CD8-positive, alpha-beta memory T cell (primary cell): ENCODE measurements around the gene HSBP1L1. TPM values are rescaled to one million over a fixed set of nuclear protein-coding genes. Genes with fewer than 3 reads are reported as not detected.

Experiments used
- CTCF ChIA-PET: fragments of 350-600 bp; sonication (Branson Sonifier 250); formaldehyde crosslinking; loops from one replicate; lab custom pipeline; 2021; ENCODE audit warnings: antibody characterized with exemption; lab: Charles Lee
- POLR2A ChIA-PET: fragments of 350-600 bp; sonication (Branson Sonifier 250); formaldehyde crosslinking; loops from one replicate; lab custom pipeline; 2021; ENCODE audit warnings: antibody characterized with exemption; lab: Charles Lee
- DNase-seq, 5 donors: peaks; one replicate each; pipeline versions ENCODE4 v3.0.0 to v3.0.0-alpha.2; 2020 to 2022; ENCODE audit warnings: mixed read lengths in 1 of 5
- H3K27ac ChIP-seq: one replicate; pipeline ENCODE4 v1.7.0; 2013; ENCODE audit warnings: low read depth, mild to moderate bottlenecking, low read length, moderate library complexity
- H3K27me3 ChIP-seq: 2 replicates; pipeline ENCODE4 v1.7.0; 2013; ENCODE audit warnings: low read length, mild to moderate bottlenecking; ENCODE audit not compliant: insufficient read depth, poor library complexity, severe bottlenecking
- H3K36me3 ChIP-seq: 2 replicates; pipeline ENCODE4 v1.7.0; 2013; ENCODE audit warnings: mild to moderate bottlenecking, low read length, moderate library complexity; ENCODE audit not compliant: insufficient read depth
- H3K4me1 ChIP-seq: 2 replicates; pipeline ENCODE4 v1.7.0; 2013; ENCODE audit warnings: mild to moderate bottlenecking, low read length, moderate library complexity; ENCODE audit not compliant: insufficient read depth
- H3K4me3 ChIP-seq: 2 replicates; pipeline ENCODE4 v1.7.0; 2013; ENCODE audit warnings: mild to moderate bottlenecking, low read length
- H3K9me3 ChIP-seq: 2 replicates; pipeline ENCODE4 v1.7.0; 2013; ENCODE audit warnings: mild to moderate bottlenecking, low read length
- H3K27ac Mint-ChIP-seq, 8 donors: one replicate each; pipeline ENCODE4 v1.8.0; 2020 to 2021; ENCODE audit warnings: mixed read lengths in 8 of 8, mild to moderate bottlenecking in 6 of 8, inconsistent platforms in 3 of 8, moderate library complexity in 3 of 8
- H3K27me3 Mint-ChIP-seq, 2 donors: one replicate each; pipeline ENCODE4 v1.8.0; 2020 to 2021; ENCODE audit warnings: mixed read lengths in 2 of 2, mild to moderate bottlenecking in 1 of 2, moderate library complexity in 1 of 2
- H3K36me3 Mint-ChIP-seq, 3 donors: one replicate each; pipeline ENCODE4 v1.8.0; 2020 to 2021; ENCODE audit warnings: mixed read lengths in 3 of 3, inconsistent platforms in 1 of 3, mild to moderate bottlenecking in 1 of 3
- H3K4me1 Mint-ChIP-seq, 3 donors: one replicate each; pipeline ENCODE4 v1.8.0; 2020 to 2021; ENCODE audit warnings: mixed read lengths in 3 of 3, inconsistent platforms in 1 of 3, mild to moderate bottlenecking in 1 of 3
- H3K4me3 Mint-ChIP-seq, 7 donors: one replicate each; pipeline ENCODE4 v1.8.0; 2020 to 2021; ENCODE audit warnings: mixed read lengths in 7 of 7, mild to moderate bottlenecking in 6 of 7, moderate library complexity in 4 of 7, inconsistent platforms in 2 of 7
- H3K9me3 Mint-ChIP-seq, 5 donors: one replicate each; pipeline ENCODE4 v1.8.0; 2020 to 2022; ENCODE audit warnings: mixed read lengths in 5 of 5, mild to moderate bottlenecking in 3 of 5, moderate library complexity in 2 of 5, inconsistent platforms in 1 of 5
- polyA plus RNA-seq: library from polyadenylated mRNA; unstranded; fragments of 300-500 nt; fragmentation: Illumina TruSeq; gene quantifications from one replicate; pipeline ENCODE4 v1.2.3, GENCODE V29; 2021
- total RNA-seq, 2 experiments: library from RNA; stranded (reverse); gene quantifications; one replicate each; pipeline ENCODE4 v1.2.3, GENCODE V29; 2021

The HSBP1L1 gene
- total and polyA plus RNA-seq, 3 experiments from 2014 or later = 3.3 to 17.2 (median 4.2) TPM

- Histone ChIP-seq H3K4me3 (no peak overlapping the region), H3K9me3 (peaks cover 16% of the 10 kb centered on the region), H3K36me3 (peaks cover 5% of the 10 kb centered on the region), H3K27me3 (no peaks in the 10 kb centered on the region), H3K27ac (no peak overlapping the region), H3K4me1 (no peaks in the 10 kb centered on the region)
- DNase-seq = no peak
- Mint-ChIP-seq H3K27ac (no peak overlapping the region), H3K36me3 (peaks cover 60 to 94% (median 86%) of the 10 kb centered on the region in 3 donors), H3K9me3 (peaks cover 40 to 62% (median 54%) of the 10 kb centered on the region in 5 donors), H3K27me3 (no peaks in the 10 kb centered on the region), H3K4me3 (no peak overlapping the region), H3K4me1 (peaks cover 4 to 20% (median 8%) of the 10 kb centered on the region in 3 donors)
- POLR2A ChIA-PET = no interaction called here
- CTCF ChIA-PET = interaction anchor here (0.6 kb wide), 1 partner anchor 8 kb away, joined by 3 read pairs; no protein-coding TSS in a partner anchor
These were observed 29.9 kb upstream of the HSBP1L1 start for GRCh38 chr18:79934311-79935097.

- H3K27me3 ChIP-seq = no peaks in the 10 kb centered on the region
- Mint-ChIP-seq H3K36me3 (peaks cover 60 to 94% (median 86%) of the 10 kb centered on the region in 3 donors), H3K4me1 (peaks cover 9 to 26% (median 14%) of the 10 kb centered on the region in 3 donors), H3K9me3 (peaks cover 34 to 56% (median 48%) of the 10 kb centered on the region in 5 donors), H3K27ac (no peak overlapping the region), H3K27me3 (no peaks in the 10 kb centered on the region), H3K4me3 (no peak overlapping the region)
- no peaks in the 10 kb centered on the region for H3K36me3 ChIP-seq
- peaks cover 10% of the 10 kb centered on the region for H3K9me3 ChIP-seq
- no peak overlapping the region for H3K4me3 ChIP-seq
- no peak for DNase-seq
- CTCF ChIA-PET = interaction anchor here (0.6 kb wide), 1 partner anchor 8 kb away, joined by 3 read pairs; no protein-coding TSS in a partner anchor
- POLR2A ChIA-PET = no interaction called here
- H3K27ac ChIP-seq = no peak overlapping the region
- H3K4me1 ChIP-seq = no peaks in the 10 kb centered on the region
These were observed 29.4 kb upstream of the HSBP1L1 start for GRCh38 chr18:79935098-79935480.

GRCh38 chr18:79935499-79935898 lies 28.9 kb upstream of the HSBP1L1 start:
- no peaks in the 10 kb centered on the region for H3K36me3 ChIP-seq
- H3K9me3 Mint-ChIP-seq = peaks cover 30 to 52% (median 44%) of the 10 kb centered on the region in 5 donors
- H3K4me3 Mint-ChIP-seq = no peak overlapping the region
- DNase-seq = no peak
- no peak overlapping the region for H3K27ac Mint-ChIP-seq
- H3K27me3 ChIP-seq = no peaks in the 10 kb centered on the region
- no peak overlapping the region for H3K27ac ChIP-seq
- H3K4me1 Mint-ChIP-seq = peaks cover 9 to 26% (median 15%) of the 10 kb centered on the region in 3 donors
- H3K27me3 Mint-ChIP-seq = no peaks in the 10 kb centered on the region
- ChIA-PET POLR2A (no interaction called here), CTCF (interaction anchor here (0.6 kb wide), 1 partner anchor 9 kb away, joined by 3 read pairs; no protein-coding TSS in a partner anchor)
- H3K4me1 ChIP-seq = no peaks in the 10 kb centered on the region
- H3K9me3 ChIP-seq = peaks cover 6% of the 10 kb centered on the region
- no peak overlapping the region for H3K4me3 ChIP-seq
- peaks cover 61 to 90% (median 88%) of the 10 kb centered on the region in 3 donors for H3K36me3 Mint-ChIP-seq

- Histone ChIP-seq H3K36me3 (no peaks in the 10 kb centered on the region), H3K9me3 (peaks cover 6% of the 10 kb centered on the region), H3K27me3 (no peaks in the 10 kb centered on the region), H3K4me3 (no peak overlapping the region), H3K4me1 (no peaks in the 10 kb centered on the region), H3K27ac (no peak overlapping the region)
- CTCF ChIA-PET = no interaction called here
- POLR2A ChIA-PET = no interaction called here
- Mint-ChIP-seq H3K27me3 (no peaks in the 10 kb centered on the region), H3K9me3 (peaks cover 28 to 50% (median 42%) of the 10 kb centered on the region in 5 donors), H3K36me3 (peaks cover 60 to 90% (median 86%) of the 10 kb centered on the region in 3 donors), H3K4me1 (peaks cover 9 to 26% (median 15%) of the 10 kb centered on the region in 3 donors), H3K27ac (no peak overlapping the region), H3K4me3 (no peak overlapping the region)
- no peak for DNase-seq
These were observed 28.5 kb upstream of the HSBP1L1 start for GRCh38 chr18:79935925-79936324.

- Histone ChIP-seq H3K36me3 (no peaks in the 10 kb centered on the region), H3K27ac (no peak overlapping the region), H3K4me3 (no peak overlapping the region), H3K4me1 (no peaks in the 10 kb centered on the region), H3K27me3 (no peaks in the 10 kb centered on the region), H3K9me3 (peaks cover 6% of the 10 kb centered on the region)
- ChIA-PET POLR2A (no interaction called here), CTCF (no interaction called here)
- Mint-ChIP-seq H3K4me1 (peaks cover 9 to 26% (median 15%) of the 10 kb centered on the region in 3 donors), H3K9me3 (peaks cover 23 to 43% (median 36%) of the 10 kb centered on the region in 5 donors), H3K4me3 (no peak overlapping the region), H3K36me3 (peaks cover 55 to 91% (median 79%) of the 10 kb centered on the region in 3 donors), H3K27ac (no peak overlapping the region), H3K27me3 (no peaks in the 10 kb centered on the region)
- DNase-seq = no peak
These were observed 27.8 kb upstream of the HSBP1L1 start for GRCh38 chr18:79936641-79937040.

- Mint-ChIP-seq H3K36me3 (peaks cover 54 to 93% (median 79%) of the 10 kb centered on the region in 3 donors), H3K4me1 (peaks cover 9 to 32% (median 19%) of the 10 kb centered on the region in 3 donors), H3K27me3 (no peaks in the 10 kb centered on the region), H3K27ac (no peak overlapping the region), H3K9me3 (peaks cover 19 to 39% (median 32%) of the 10 kb centered on the region in 5 donors), H3K4me3 (no peak overlapping the region)
- ChIA-PET CTCF (no interaction called here), POLR2A (no interaction called here)
- Histone ChIP-seq H3K9me3 (peaks cover 6% of the 10 kb centered on the region), H3K27me3 (no peaks in the 10 kb centered on the region), H3K36me3 (peaks cover 2% of the 10 kb centered on the region), H3K4me3 (no peak overlapping the region), H3K4me1 (no peaks in the 10 kb centered on the region), H3K27ac (no peak overlapping the region)
- DNase-seq = no peak
These were observed 27.2 kb upstream of the HSBP1L1 start for GRCh38 chr18:79937103-79937860.

GRCh38 chr18:79938196-79938595 lies 26.2 kb upstream of the HSBP1L1 start:
- CTCF ChIA-PET = no interaction called here
- H3K4me1 Mint-ChIP-seq = peaks cover 9 to 33% (median 27%) of the 10 kb centered on the region in 3 donors
- H3K4me1 ChIP-seq = no peaks in the 10 kb centered on the region
- H3K36me3 ChIP-seq = peaks cover 9% of the 10 kb centered on the region
- H3K9me3 ChIP-seq = peaks cover 6% of the 10 kb centered on the region
- no peak for DNase-seq
- H3K27me3 Mint-ChIP-seq = no peaks in the 10 kb centered on the region
- POLR2A ChIA-PET = no interaction called here
- H3K27me3 ChIP-seq = no peaks in the 10 kb centered on the region
- H3K4me3 ChIP-seq = no peak overlapping the region
- H3K4me3 Mint-ChIP-seq = no peak overlapping the region
- H3K36me3 Mint-ChIP-seq = peaks cover 51 to 93% (median 73%) of the 10 kb centered on the region in 3 donors
- peaks cover 10 to 30% (median 23%) of the 10 kb centered on the region in 5 donors for H3K9me3 Mint-ChIP-seq
- H3K27ac ChIP-seq = no peak overlapping the region
- H3K27ac Mint-ChIP-seq = no peak overlapping the region
